Heart right ventricle (tissue), 16 donors: ENCODE data around the gene GIPR. TPM values are rescaled to one million over a fixed set of nuclear protein-coding genes. Genes with fewer than 3 reads are reported as not detected.

ENCODE experiments used
- ATAC-seq, 8 donors: fragments of 200-7000 bp; cut with Tn5 transposase; one replicate each; pipeline ENCODE4 v1.9.1; 2020; ENCODE audit warnings: mild to moderate bottlenecking in 8 of 8, moderate library complexity in 8 of 8, moderate number of reproducible peaks in 1 of 8
- DNase-seq, 2 donors: peaks; one replicate each; pipeline ENCODE4 v3.0.0-alpha.2; 2020
- H3K27ac ChIP-seq, 10 donors: fragments of 200-600 bp; sonication (generic) in 2 of 10; one replicate each; pipeline versions ENCODE4 v1.5.0 to v1.8.0; 2020 to 2022; ENCODE audit warnings: mild to moderate bottlenecking in 3 of 10
- H3K27me3 ChIP-seq, 7 donors: fragments of 200-600 bp; one replicate each; pipeline ENCODE4 v1.8.0; 2021 to 2022; ENCODE audit warnings: mild to moderate bottlenecking in 2 of 7
- H3K36me3 ChIP-seq, 9 donors: fragments of 200-600 bp; sonication (generic) in 1 of 9; one replicate each; pipeline versions ENCODE4 v1.5.0 to v1.8.0; 2020 to 2022; ENCODE audit warnings: mild to moderate bottlenecking in 2 of 9
- H3K4me1 ChIP-seq, 9 donors: fragments of 200-600 bp; sonication (generic) in 1 of 9; one replicate each; pipeline versions ENCODE4 v1.5.0 to v1.8.0; 2020 to 2022; ENCODE audit warnings: mild to moderate bottlenecking in 4 of 9
- H3K4me3 ChIP-seq, 10 donors: fragments of 200-600 bp; sonication (generic) in 2 of 10; one replicate each; pipeline versions ENCODE4 v1.5.0 to v1.8.0; 2020 to 2022; ENCODE audit warnings: mild to moderate bottlenecking in 7 of 10, moderate library complexity in 2 of 10
- H3K9me3 ChIP-seq, 11 donors: fragments of 200-600 bp in 10 of 11; sonication (generic) in 2 of 11; one replicate each; pipeline versions ENCODE4 v1.5.0 to v1.8.0; 2013 to 2022; ENCODE audit warnings: mild to moderate bottlenecking in 2 of 11, control low read depth in 1 of 11, moderate library complexity in 1 of 11
- WGBS, 2 donors: extraction: QIAGEN DNeasy Blood & Tissue Kit; methylation state at CpG; one replicate each; pipeline ENCODE4 v1.1.7; 2013; ENCODE audit warnings: inconsistent platforms in 1 of 2; 5-methylcytosine and 5-hydroxymethylcytosine counted together
- intact Hi-C, 10 donors: fragments of 100-400 bp; cut with DNase I; formaldehyde crosslinking; loops; one replicate each; pipeline versions ENCODE4 v1.11.1 to v1.14.2; 2022
- polyA plus RNA-seq, 2 donors: library from polyadenylated mRNA; stranded (reverse); fragments of 200-250 nt; gene quantifications; one replicate each; pipeline ENCODE4 v1.2.3, GENCODE V29; 2013
- total RNA-seq, 10 donors: library from RNA; stranded (reverse); fragmentation: NEBNext Ultra II Directional in 3 of 10; extraction: Animal tissue kit (Norgen Biotek cat#: 25700) in 3 of 10; gene quantifications; one replicate each; pipeline versions ENCODE4 v1.2.1 to v1.2.4, GENCODE V29; 2021 to 2023
- TF ChIP-seq, protein P1 (sequence below), 9 donors: fragments of 200-600 bp; sonication (generic) in 2 of 9; IDR thresholded peaks; one replicate each; pipeline versions ENCODE4 v1.5.0 to v1.8.0; 2021 to 2022; ENCODE audit warnings: antibody characterized with exemption in 9 of 9, mild to moderate bottlenecking in 5 of 9, moderate library complexity in 1 of 9
- donor health status: Arrhythmogenic right ventricular cardiomyopathy.
- donor health status: ischemic (EF 13 %, LVEDD 7.1; RV severe dilation, severe dysfunction).
- donor health status: healthy with polysubstance abuse.
- donor health status: DM: no; HTN: yes; CAD: no.
- donor health status: DM: no; HTN: no; CAD: no.
- donor health status: ischemic (EF 25% LVEDD 6.9; RV normal size, moderate dysfunction).
- donor health status: ischemic (EF 25% LVEDD 5.7; RV mildly dilated, moderate dysfunction).
- donor health status: healthy.
- donor health status: DM: yes; HTN: yes; CAD: no.
- donor health status: Ischemic cardiomyopathy.
- donor health status: ischemic (EF 35%, LVEDD 5.7; RV mildly dilated, moderate dysfunction).
- donor health status: nonischemic (EF 11% LVEDD 7.7; RV severe dilation, severe dysfunction).
- donor health status: DM: yes; HTN: yes; CAD: no.
- donor health status: PGD.
- donor health status: ischemic (EF 29% LVEDD 5.4; RV normal size, mild dysfunction).
- donor health status: nonischemic (EF 23%, LVEDD 6.1; RV moderate dilation, normal function).

GIPR gene
- total and polyA plus RNA-seq, 12 donors, result 2.4 to 16.6 (median 4.4) TPM

DNA sequence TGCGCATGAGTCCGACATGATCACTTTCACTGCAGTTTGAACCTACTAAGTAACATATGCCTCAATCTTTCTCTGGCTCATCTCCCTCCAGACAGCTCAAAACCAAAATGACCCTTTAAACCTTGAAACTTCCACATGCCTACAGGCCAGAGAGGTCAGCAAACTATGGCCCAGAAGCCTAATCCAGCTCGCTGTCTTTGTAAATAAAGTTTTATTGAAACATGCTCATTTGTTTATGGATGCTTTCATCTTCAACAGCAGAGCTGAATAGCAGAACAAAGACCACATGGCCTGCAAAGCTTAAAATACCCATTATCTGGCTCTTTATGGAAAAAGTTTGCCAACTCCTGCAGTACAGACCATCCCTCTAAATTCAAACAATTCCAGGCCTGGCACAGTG, 47.1 kb downstream of the GIPR start:
- intact Hi-C loops, result loop anchor here in 1 of 10 donors (5.0 kb wide), 1 partner anchor 52 kb away; the partner anchor contains the start of gene SIX5

DNA sequence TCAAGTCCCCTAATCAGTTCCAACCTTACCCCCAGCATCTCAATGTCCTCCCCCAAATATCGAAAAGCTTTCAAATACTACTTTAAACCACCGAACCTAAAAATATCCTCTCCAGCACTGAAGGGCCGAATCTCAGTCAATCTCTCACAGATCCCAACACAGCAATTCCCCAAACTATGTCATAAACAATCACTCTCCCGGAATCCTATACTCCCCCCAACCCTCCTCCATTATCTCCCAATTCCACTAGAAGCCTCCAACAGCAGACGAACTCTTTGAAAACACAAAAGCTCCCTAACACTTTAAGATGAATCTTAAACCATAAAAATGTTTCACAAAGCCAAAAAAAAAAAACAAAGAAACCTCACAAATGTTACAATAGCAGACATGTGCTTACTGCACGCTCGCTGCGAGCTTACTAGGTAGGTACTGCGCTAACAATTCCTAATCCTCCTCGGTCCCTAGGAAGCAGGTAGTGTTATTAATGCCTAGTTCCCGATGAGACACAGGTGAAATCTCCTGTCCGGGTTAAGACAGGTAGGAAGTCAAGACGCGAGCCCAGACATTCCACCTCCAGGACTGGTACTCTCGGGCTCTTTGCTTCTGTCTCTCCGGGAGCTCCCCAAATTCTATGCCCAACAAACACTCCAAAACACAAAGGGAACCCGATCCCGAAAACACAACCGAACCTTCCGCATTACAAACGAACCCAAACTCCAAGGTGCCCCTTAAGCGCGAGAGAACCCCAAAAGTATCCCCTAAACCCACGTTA, 48.5 kb downstream of the GIPR start:
- WGBS, 2 donors, result 2 to 3% methylated on average over 24 of the region's 24 CpGs
- Histone ChIP-seq H3K27ac (peak overlapping the region; percentile 47 to 97 (median 92)), H3K9me3 (no peaks in the 10 kb centered on the region), H3K36me3 (peaks cover 0 to 30% (median 15%) of the 10 kb centered on the region in 9 donors), H3K4me3 (peak overlapping the region; percentile 48 to 87 (median 64)), H3K27me3 (no peaks in the 10 kb centered on the region), H3K4me1 (peaks cover 3 to 27% (median 20%) of the 10 kb centered on the region in 9 donors)
- ATAC-seq (peak in 1 of 8 donors; percentile 3), DNase-seq (no peak)
- intact Hi-C loops, result loop anchor here in 6 of 10 donors (1.0 to 5.0 kb wide), 4 partner anchors 24 to 53 kb away; partner anchors contain the start of genes SIX5 (in 6 of the 6) and QPCTL (in 3 of the 6)
- TF ChIP-seq, protein P1, sequence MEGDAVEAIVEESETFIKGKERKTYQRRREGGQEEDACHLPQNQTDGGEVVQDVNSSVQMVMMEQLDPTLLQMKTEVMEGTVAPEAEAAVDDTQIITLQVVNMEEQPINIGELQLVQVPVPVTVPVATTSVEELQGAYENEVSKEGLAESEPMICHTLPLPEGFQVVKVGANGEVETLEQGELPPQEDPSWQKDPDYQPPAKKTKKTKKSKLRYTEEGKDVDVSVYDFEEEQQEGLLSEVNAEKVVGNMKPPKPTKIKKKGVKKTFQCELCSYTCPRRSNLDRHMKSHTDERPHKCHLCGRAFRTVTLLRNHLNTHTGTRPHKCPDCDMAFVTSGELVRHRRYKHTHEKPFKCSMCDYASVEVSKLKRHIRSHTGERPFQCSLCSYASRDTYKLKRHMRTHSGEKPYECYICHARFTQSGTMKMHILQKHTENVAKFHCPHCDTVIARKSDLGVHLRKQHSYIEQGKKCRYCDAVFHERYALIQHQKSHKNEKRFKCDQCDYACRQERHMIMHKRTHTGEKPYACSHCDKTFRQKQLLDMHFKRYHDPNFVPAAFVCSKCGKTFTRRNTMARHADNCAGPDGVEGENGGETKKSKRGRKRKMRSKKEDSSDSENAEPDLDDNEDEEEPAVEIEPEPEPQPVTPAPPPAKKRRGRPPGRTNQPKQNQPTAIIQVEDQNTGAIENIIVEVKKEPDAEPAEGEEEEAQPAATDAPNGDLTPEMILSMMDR (IDR thresholded peaks at IDR 0.05), result no peak

More for the DNA sequence above, 47.1 kb downstream of the GIPR start:
- ATAC-seq, result no peak
- Histone ChIP-seq H3K36me3 (peaks cover 0 to 41% (median 15%) of the 10 kb centered on the region in 9 donors), H3K4me3 (no peak overlapping the region), H3K27me3 (no peaks in the 10 kb centered on the region), H3K9me3 (no peaks in the 10 kb centered on the region), H3K27ac (no peak overlapping the region), H3K4me1 (peaks cover 3 to 22% (median 20%) of the 10 kb centered on the region in 9 donors)
- 95 to 100% methylated on average over 3 of the region's 3 CpGs for WGBS, 2 donors
- TF ChIP-seq, protein P1 (IDR thresholded peaks at IDR 0.05), result no peak
- no peak for DNase-seq

DNA sequence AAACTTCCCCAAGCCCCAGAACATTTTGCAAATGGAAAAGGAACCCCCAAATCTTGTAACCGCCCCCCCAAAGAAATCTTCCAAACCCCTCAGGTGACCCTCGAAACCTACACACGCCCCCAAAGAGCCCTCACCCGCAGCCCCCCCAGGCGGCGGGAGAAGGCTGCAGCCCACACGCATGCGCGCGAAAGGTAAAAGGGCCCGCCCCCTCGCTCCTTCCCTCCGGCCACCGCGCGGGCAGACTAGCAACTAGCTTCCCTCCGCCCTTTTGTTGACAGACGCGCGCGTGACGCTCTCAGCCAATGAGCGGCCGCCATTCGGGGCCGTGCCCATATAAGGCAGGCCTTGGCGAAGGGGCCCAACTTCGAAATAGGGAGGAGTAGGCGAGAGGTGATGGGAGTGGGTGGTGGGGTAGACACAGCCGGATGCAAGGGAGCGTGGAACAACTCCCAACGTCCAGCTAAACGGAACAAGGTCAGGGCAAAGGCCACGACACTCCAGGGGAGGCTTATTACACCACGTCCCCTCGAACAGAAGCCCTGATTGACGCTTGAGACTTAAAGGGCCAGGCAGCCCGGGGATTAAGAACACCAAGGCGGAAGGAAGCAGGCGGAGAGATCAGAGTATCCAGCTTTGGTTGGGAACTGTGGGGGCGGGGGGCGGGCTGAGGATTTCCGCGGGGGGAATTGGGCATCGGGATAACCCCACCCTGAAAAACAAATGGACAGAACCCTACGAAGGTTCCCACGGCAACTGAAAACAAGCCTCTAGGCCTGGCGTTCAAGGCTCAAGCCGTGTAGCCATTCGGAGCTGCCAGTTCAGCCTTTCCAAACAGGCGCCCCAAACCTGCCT, 49.3 kb downstream of the GIPR start:
- no peaks in the 10 kb centered on the region for H3K9me3 ChIP-seq
- H3K27me3 ChIP-seq, result no peaks in the 10 kb centered on the region
- DNase-seq (peak; percentile 99), ATAC-seq (peak; percentile 97 to 99 (median 98))
- 0 to 1% methylated on average over 51 of the region's 51 CpGs for WGBS, 2 donors
- peaks cover 3 to 35% (median 20%) of the 10 kb centered on the region in 9 donors for H3K4me1 ChIP-seq
- intact Hi-C loops, result loop anchor here in 6 of 10 donors (1.0 to 5.0 kb wide), 4 partner anchors 25 to 52 kb away; partner anchors contain the start of genes SIX5 (in 6 of the 6) and QPCTL (in 3 of the 6)
- TF ChIP-seq, protein P1 (IDR thresholded peaks at IDR 0.05), result peak in 5 of 9 donors; percentile 7 to 41 (median 14)
- H3K27ac ChIP-seq, result peak overlapping the region; percentile 74 to 97 (median 94)
- peaks cover 0 to 28% (median 8%) of the 10 kb centered on the region in 9 donors for H3K36me3 ChIP-seq
- peak overlapping the region; percentile 48 to 87 (median 64) for H3K4me3 ChIP-seq
